GM18505 (cell line): Measurements from ENCODE around the gene CLCN5.
A peak's percentile ranks its signal among the peaks of the same experiment; 100 is the strongest.

Experiments used
- ATAC-seq: cut with Tn5 transposase; IDR thresholded peaks from one replicate; pipeline ENCODE4 v1.9.1; 2021; ENCODE audit not compliant: unreplicated experiment
- POLR2A ChIP-seq: IDR thresholded peaks from 4 replicates; pipeline ENCODE4 v1.6.1; 2011; ENCODE audit warnings: borderline replicate concordance; ENCODE audit not compliant: insufficient read depth, insufficient read length; ENCODE audit errors: extremely low read depth

CLCN5 gene

DNA sequence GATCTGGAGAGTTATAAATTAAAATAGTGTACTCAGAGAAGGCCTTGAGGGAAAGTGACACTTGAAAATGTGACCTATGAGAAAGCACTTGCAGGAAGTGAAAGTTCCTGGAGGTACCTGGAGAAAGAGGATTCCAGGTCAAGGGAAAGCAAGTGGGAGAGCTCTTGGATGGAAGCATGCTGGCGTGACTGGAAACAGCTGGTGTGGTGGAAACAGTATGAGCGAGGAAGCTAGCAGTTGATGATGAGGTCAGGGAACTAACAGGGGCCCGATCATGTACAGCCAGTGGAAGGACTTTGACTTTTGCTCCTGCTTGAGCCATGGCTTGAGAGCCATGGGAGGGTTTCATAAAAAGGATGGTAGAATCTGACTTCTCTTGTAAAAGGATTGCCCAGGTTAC lies 9.5 kb upstream of the CLCN5 start:
- no peak for TF ChIP-seq POLR2A
- no peak for ATAC-seq

DNA sequence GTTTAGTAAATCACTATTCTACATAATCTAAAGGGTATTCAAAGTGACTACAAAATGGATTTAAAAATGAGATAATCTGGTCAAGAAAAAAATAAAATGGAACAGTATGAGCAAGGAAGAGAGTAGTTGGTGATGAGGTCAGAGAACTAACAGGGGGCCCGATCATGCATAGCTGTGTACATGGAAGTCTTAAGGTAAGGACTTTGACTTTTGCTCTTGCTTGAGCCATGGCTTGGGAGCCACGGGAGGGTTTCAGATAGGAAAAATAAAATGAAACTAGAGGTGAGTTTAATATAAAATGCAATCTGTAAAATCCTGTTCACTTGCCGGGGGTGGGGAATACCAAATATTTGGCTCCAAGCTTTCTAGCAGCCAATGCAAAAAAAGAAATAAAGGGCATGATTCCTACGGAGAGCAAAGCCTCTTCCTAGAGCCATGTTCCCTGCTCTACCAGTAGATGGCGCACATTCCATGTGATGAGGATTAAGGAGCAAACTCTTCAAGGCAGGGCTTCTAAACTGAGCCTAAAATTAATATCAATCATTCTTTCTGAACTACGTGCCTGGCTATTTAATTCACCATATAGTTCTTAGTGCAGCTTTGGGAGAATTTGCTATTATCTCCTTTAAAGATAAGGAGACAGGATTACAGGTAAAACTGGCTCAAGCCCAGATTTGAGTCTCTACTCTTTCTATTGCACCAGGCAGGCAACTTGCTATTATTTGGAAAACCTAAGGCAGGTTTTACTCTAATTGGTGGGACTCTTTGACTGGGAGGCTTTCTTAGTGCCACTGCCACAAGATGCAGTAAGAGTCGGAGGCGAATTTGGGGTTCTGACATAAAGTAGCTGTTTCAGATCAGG lies 6.8 kb upstream of the CLCN5 start:
- peak; percentile 70 for ATAC-seq
- TF ChIP-seq POLR2A: no peak

DNA sequence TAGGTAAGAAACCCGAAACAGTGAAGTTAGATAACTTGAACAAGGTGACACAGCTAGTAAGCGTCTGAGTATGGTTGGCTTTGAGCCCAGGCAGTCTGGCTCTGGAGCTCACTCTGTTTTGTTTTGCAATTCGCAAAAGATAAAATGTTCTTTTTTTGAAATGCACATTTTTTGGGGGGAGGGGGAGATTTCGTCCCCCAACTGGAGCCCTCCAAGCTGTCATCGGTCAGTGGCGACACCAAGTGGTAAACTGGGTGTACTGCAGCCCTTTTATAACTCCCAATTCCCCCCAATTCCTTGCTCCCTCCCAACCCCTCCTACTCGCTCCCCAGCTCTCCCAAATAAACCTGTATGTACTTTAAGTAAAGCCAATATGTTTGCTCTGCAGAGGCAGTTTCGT lies 2.8 kb upstream of the CLCN5 start:
- ATAC-seq: no peak
- TF ChIP-seq POLR2A: no peak

DNA sequence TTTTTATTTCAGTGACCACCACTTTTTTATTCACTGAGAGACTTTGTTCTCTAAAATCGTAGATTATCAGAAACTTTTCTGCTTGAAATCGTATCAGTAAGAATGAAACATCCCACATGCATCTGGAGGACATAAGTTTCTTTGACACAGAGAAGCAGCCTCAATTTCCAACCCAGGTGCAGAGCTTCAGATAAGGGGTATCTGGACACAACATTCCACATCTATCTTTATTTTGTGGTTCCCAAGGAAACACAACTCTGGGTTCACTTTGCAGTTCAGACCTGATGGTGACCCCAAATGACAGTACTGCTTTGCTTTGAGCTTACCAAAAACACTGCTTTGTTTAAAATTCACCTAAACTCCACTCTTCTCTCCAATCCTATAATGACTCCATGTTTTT lies 1.3 kb upstream of the CLCN5 start:
- no peak for TF ChIP-seq POLR2A
- no peak for ATAC-seq

DNA sequence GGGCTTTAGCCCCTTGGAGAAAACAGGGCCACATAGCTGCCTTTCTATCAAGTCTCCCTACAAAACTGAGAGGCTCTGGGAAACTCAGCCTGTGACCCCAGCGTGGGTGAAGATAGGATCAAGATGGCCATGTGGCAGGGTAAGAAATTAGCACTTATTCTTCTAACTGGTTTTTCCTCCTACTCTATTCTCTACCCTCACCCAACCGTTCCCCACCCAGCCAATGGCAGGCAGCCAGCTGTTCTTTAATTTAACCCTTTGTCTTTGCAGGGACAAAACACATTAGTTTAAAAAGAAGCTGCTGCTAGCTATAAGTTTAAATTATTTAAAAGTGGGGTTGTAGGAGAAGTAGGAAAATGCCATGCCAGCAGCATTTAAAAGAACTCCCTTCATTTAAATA lies 2.8 kb downstream of the CLCN5 start:
- TF ChIP-seq POLR2A: no peak
- ATAC-seq: no peak

DNA sequence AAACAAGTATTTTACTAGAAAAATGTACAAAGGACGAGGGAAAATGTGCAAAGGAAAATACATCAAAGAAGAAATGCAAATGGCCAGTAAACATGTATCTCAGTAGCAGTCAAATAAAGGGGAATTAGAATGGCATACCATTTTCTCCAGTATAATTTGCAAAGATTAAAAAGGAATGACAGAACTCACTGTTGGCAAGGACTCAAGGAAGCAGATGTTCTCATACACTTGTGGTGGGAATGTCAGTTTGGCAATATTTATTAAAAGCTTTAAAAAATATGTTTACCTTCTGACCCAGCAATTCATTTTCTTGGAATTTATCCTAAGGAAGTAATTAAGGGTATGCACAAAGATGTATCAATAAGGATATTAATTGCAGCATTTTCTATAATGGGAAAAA lies 7.6 kb downstream of the CLCN5 start:
- ATAC-seq: no peak
- no peak for TF ChIP-seq POLR2A

DNA sequence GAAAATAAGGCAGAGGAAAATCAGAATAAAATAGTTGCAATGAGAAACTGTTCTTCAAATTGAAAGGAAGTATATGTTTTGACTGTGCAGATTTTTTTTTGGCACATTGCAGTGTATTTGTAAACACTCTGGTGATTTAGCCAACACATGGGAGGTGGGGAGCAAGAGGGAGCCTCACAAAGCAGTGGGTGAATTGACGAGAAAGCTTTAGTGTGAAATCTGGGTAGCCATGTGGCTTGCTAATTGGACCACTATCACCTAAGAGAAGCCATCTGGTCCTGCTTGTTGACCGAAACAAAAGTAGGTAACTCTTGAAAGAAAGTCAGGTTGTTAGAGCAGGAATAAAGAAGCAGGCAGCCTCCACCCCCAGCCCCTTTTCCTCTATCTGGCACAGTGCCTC lies 10.4 kb downstream of the CLCN5 start:
- no peak for ATAC-seq
- no peak for TF ChIP-seq POLR2A

DNA sequence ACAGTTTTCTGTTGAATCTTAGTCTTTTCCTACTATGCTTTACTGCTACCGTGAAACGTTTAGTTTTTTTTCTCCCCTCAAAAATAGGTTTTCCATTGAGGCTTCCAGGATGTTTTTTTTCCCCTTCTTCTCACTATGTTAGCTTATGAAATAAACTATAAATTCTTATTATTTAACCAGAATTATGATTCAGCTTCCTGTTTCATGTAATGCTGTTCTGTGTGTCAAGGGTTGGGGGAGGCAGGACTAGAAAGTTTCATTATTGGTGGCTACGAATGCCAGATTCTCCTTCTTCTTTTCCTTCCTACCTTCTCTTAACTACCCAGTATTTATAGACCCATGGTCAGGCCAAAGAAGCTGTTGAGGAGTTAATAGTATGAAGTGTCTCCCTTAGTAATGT lies 11.8 kb downstream of the CLCN5 start:
- no peak for TF ChIP-seq POLR2A
- no peak for ATAC-seq

DNA sequence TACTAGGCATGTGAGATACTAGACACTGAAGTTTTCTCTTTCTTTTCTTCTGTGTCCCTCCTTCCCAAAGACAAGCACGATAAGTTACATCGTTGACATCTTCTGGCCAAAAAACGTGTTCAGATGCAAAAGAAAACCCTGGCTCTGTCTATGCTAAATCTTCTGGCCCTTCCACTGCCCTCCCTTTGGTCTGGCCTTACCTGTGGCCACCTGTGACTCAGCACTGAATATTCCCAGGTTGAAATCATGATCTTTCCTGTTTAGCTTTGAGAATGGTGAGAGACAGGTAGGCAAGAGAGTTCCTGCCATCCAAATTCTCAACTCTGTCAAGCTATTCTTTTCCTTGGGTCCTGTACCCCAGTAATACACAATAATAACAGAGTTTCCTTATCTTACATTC lies 12.3 kb downstream of the CLCN5 start:
- ATAC-seq: no peak
- no peak for TF ChIP-seq POLR2A

DNA sequence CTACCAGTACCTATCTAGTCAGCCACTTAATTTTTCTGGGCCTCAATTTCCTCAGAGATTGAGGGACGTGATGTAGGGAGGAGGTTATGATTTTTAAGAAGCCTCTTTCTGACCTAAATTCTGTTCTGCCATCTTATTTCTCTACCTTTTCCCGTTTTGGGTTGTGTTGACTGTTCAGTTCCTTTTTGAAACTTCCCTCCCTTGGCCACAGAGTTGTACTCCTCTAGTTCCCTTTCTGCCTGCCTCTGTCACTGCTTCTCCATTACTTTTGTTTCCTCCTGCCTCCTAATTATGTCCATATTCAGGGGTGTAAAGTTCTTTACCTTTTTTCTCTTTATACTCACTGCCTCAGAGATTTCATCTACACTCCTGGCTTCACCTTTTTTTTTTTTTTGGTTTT lies 25.4 kb downstream of the CLCN5 start:
- no peak for TF ChIP-seq POLR2A
- no peak for ATAC-seq

DNA sequence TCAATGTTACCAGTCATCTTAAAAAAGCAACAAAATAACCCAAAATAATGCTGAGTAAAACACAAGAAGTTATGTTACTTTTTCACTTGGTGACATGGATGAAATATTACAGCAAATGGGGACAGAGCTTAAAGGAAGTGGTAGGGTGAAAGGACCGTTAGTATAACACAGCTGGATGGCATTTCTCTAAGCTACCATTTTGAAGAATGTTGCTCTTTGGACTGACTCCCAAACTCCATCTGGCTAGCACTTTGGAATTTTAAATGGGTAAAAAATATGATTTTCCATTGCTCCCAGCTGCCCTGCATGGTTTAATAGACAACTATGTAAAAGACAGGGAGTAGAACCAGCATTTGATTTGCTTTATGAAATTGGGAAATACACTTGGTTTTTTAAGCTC lies 27.6 kb downstream of the CLCN5 start:
- no peak for TF ChIP-seq POLR2A
- no peak for ATAC-seq

DNA sequence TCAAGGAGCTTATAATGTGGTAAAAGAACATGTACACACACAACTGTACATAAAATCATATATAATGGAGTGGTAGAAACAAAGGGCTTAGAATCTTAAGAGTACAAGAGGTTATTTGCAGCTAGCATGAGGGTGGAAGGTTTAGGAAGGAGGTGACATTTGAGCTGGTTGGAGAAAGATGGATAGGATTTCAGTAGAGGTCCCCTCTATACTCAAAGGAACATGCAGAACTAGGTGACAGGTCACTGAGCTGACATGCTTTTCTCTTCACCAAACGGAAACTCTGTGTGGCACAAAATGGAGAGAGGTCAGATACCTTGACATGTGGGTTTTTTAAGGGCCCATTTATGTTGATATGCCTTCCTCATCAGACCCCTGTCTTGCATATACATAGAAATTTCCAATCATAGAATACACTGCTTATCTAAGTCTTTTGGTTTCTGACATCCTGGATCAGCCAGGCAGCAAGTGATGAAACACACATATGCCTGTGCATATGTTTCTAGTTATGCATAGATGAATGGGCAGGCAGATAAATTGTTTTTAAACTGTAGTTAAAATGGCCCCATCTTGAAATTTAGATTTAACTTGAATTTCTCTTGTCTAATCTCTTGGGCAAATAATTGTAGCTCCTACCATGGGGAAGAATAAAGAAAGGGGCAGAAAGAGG lies 29.3 kb downstream of the CLCN5 start:
- TF ChIP-seq POLR2A: no peak
- no peak for ATAC-seq

DNA sequence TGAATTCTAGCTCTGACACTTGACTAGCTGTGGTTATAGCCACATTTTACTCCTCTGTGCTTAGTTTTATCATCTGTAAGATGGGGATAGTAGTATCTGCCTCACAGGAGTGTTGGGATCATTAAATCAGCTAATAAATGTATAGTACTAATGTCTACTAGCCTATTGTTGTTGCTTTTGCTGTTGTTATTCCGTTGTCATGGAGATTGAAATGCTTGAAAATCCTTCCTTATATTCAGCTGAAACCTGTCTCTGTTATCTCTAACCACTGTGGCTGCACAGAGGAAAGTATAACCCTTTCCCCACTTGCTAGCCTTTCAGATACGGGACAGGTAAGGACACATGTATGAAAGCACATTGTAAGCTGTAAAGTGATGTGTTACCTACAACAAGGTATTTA lies 33.9 kb downstream of the CLCN5 start:
- ATAC-seq: no peak
- no peak for TF ChIP-seq POLR2A
